ENCODE results near the gene CHRND. TPM values are rescaled to one million over a fixed set of nuclear protein-coding genes. Genes with fewer than 3 reads are reported as not detected.

CHRND gene
- total and polyA plus RNA-seq, 2 of the 8 experiments (the other 6 are each of a cell fraction or from before 2014, with no cell fraction given), result 0.24 TPM; not detected in 1

- TF ChIP-seq E2F6 (IDR thresholded peaks at IDR 0.05) (peak; percentile 39), YY1 (IDR thresholded peaks at IDR 0.05; ENCODE audit: low read depth, low read length) (0 out of 2 replicates have a peak, but pooled peaks have one; percentile 37), SIRT6 (IDR thresholded peaks at IDR 0.05; ENCODE audit: low read length) (no peak), KDM4A (IDR thresholded peaks at IDR 0.05; ENCODE audit: low read depth, low read length, severe bottlenecking) (peak; percentile 54), SAP30 (IDR thresholded peaks at IDR 0.05; ENCODE audit: insufficient read depth, insufficient replicate concordance, low read length) (no peak), RAD21 (IDR thresholded peaks at IDR 0.05 in 1 of 2, conservative IDR thresholded peaks at IDR 0.05 in 1 of 2; ENCODE audit: low read depth in 2 of 2, low read length in 2 of 2) (no peak), USF2 (IDR thresholded peaks at IDR 0.05; ENCODE audit: low read length) (no peak), JUND (IDR thresholded peaks at IDR 0.05; ENCODE audit: low read length) (no peak), SP1 (IDR thresholded peaks at IDR 0.05; ENCODE audit: low read depth, low read length) (no peak), RNF2 (IDR thresholded peaks at IDR 0.05; ENCODE audit: borderline replicate concordance, low read depth, low read length, missing control alignments, poor library complexity, severe bottlenecking) (peak; percentile 45), TAF7 (optimal IDR thresholded peaks at IDR 0.05; ENCODE audit: borderline replicate concordance, low read depth, low read length) (no peak), SIX5 (IDR thresholded peaks at IDR 0.05; ENCODE audit: low read depth, low read length) (no peak), BCL11A (IDR thresholded peaks at IDR 0.05; ENCODE audit: low read depth in 2 of 2, low read length in 2 of 2) (no peak), RBBP5 (IDR thresholded peaks at IDR 0.05; ENCODE audit: borderline replicate concordance, low read depth, low read length) (peak; percentile 48; the same call in 1 of the 2 replicates)
Observed at GRCh38 chr2:232485757-232486557, 40.0 kb upstream of the CHRND start (continued).
